Inflammatory macrophage treated with lipopolysaccharide for 4 hours (primary cell): ENCODE measurements around the gene STUB1.

Experiments
- DNase-seq: peaks from one replicate; pipeline ENCODE4 v3.0.0-alpha.2; 2020

STUB1 gene

GRCh38 chr16:645852-646678 lies 34.1 kb upstream of the STUB1 start:
- no peak for DNase-seq

DNA sequence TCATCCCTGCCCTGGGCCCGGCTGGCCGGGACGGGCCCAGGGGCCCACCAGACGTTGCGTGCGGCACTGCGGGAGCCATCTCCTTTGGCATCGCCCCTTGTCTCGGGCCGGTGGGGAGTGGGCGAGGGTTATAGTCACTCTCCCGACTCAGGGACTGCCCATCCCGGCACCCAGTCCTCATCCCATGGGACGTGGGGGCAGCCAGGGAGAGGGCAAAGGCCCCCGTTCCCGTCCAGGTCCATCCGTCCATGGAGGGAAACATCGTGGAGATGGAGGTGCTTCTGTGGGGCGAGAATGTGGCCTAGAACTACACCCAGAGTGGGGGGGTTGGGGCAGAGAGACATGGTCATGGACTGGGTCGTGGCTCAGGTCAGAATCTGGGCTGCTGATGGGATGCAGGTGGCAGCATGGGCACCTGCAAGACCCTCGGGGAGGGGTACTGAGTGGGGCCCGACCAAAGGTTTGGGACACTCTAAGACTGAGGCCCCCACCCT lies 33.5 kb upstream of the STUB1 start:
- DNase-seq, result no peak

DNA sequence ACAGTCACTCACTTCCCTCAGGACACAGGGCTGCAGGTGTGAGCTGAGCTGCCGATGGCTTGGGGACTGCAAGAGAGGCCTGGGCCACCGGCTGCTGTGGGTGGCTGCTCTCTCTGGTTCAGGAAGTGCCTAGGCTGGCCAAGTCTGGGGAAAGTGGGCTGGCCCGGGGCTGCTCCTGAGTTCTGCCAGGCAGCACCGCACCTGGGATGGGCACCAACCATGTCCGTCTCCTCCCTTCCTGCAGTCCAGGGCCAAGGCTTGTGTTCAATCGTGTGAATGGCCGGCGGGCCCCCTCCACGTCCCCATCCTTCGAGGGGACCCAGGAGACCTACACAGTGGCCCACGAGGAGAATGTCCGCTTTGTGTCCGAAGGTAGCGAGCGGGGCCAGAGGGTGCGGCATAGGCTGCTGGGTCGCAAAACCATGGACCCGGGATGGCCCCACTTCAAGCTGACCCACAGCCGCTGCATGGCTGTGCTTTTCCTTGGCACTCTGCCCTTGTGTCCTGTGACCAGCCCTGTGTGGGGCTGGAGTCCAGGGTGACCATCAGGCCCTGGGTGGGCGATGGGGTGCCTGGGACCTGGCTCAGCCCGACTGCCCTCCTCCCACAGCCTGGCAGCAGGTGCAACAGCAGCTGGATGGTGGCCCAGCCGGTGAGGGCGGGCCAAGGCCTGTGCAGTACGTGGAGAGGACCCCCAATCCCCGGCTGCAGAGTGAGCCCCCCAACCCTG lies 32.9 kb upstream of the STUB1 start:
- DNase-seq, result no peak

GRCh38 chr16:648071-648780 lies 32.0 kb upstream of the STUB1 start:
- DNase-seq, result peak; percentile 49

DNA sequence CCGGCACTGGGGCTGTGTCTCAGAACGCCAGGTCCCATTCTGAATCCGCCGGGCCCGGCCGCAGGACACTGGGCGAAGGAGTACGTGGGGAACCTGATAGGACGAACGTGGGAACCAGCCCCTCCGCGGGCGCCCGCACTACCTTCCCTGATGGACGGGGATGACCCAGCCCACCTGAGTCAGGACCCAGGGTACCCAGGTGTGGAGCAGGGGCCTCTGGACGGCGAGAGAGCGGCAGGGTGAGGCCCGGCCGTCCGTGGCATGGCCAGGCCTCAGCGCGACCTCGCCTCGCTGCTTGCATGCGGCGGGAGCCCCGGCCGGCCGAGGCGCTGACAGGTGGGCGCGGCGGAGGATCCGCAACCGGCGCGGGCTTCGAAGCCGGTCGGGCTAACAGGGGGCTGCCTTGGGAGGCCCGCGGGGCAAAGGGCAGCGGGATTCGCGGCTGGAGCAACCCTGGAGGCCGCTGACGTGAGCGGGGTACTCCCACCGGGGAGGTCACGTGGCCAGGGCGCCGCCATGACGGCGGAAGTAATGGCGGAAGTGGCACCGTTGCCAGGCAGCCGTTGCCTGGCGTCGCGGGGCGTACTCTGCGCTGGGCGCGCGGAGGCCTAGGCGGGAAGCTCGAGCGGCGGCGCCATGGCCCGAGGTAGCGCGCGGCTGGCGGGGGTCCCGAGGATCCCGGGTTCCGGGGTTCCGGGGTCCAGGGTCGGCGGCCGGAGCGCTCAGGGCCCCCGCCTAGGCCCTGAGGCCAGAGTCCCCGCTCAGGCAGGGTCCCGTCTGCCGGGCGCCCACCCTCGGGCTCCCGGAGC lies 31.2 kb upstream of the STUB1 start, which contains the start of gene WDR90:
Gene WDR90 (plus strand): TSS at position 585 of the 809 bp plus-strand sequence. CDS start 52 bp downstream, at position 637.
- peak; percentile 94 for DNase-seq

- DNase-seq, result no peak
Observed at GRCh38 chr16:649631-650030, 30.6 kb upstream of the STUB1 start.

- no peak for DNase-seq
Observed at GRCh38 chr16:651844-652243, 28.4 kb upstream of the STUB1 start.

DNA sequence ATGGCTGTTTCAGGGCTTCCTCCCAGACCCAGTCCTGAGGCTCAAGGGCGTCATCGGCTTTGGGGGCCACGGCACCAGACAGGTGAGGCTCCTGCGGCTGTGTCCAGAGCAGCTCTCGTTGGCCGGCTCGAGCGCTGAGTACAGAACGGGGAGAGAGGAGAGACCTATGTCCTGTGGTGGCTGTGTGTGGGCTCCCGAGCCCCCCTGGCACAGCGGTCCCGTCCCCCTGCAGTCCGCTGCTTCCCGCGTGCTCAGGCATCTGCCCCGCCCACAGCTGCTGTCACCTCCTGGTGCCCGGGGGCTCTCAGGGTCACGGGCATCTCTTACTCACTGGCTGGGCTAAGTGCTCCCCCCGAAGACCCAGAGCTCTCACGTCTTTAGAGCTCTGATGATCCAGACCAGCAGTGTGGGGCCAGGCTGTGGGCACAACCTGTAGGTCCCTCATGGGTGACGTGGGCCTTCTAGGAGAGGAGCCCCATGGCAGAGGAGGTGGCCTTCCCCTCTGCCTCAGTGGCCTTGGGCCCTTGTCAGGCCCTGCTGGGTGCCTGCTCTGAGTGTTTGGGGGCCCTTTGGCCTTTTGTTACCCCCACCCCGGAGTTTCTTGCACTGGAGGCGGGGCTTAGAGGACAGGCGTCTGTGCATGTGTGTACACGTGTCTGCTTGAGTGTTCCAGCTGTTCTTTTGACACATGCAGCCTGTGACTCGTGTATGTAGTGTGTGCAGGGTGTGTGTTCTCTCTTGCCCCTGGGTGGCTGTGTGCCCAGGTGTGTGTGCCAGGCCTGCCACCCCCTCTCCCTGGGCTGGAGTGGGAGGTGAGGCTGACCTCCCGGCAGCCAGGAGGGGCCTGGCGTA lies 27.5 kb upstream of the STUB1 start:
- no peak for DNase-seq

DNA sequence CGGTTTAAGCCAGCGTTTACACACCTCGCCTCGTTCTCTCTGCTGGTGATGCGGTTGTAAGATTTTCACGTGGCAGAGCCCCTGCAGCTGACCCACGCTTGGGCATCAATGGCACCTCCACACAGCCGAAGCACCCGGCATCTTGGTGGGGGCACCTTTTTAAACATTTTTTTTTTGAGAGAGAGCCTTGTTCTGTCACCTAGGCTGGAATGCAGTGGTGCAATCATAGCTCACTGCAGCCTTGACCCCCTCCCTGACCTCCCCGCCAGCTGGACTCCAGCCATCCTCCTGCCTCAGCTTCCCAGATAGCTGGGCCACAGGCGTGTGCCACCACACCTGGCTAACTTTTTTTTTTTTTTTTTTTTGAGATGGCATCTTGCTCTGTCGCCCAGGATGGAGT lies 26.2 kb upstream of the STUB1 start:
- no peak for DNase-seq

GRCh38 chr16:657487-657886 lies 22.7 kb upstream of the STUB1 start:
- DNase-seq, result no peak

DNA sequence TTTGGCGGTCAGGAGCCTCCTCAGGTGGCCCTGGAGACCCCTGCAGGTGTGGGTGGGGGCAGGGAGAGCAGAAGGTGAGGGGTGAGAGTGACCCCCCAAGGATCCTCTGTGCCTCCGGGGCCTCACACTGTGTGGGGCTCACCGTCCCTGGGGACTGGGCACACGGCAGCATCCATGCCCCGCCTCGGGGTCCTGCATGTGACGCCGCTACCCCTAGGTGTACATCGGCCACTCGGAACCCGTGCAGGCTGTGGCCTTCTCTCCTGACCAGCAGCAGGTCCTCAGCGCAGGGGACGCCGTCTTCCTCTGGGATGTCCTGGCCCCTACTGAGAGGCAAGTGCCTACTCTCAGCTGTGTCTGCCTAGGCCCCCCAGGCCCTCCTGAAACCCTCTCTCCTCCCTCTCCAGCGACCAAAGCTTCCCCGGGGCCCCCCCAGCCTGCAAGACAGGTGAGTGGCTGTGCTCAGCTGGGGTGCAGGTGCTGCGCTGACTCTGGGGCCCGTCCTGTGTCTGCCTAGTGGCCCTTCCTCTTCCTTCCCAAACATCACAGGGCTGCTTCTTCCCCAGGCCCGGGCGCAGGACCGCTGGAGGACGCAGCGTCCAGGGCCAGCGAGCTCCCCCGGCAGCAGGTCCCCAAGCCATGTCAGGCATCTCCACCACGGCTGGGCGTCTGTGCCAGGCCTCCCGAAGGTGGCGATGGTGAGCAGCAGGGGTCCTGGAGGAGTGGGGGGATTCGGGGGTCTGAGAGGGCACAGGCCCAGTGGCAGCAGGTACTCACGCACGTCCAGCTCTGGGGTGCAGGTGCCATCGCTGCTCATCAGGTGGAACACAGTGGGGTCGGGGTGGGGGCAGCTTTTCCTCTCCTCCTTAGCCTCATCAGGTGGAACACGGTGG lies 21.3 kb upstream of the STUB1 start:
- no peak for DNase-seq

- no peak for DNase-seq
Observed at GRCh38 chr16:659618-660017, 20.6 kb upstream of the STUB1 start.

DNA sequence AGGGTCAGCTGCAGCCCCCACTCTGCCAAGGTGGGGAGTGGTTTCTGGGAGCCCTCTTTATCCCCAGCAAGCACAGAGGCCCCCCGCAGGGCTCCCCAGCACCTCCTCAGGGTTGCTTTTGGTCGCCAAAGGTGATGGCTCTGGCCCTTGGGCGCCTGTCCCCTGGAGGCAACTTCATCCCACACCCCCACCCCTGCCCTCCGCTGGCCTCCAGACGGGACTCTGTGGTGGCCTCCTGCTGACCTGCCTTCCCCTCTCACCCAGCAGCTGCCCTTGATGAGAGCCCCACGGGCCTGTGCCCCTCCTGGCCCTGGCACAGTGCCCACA lies 20.1 kb upstream of the STUB1 start:
- no peak for DNase-seq

DNA sequence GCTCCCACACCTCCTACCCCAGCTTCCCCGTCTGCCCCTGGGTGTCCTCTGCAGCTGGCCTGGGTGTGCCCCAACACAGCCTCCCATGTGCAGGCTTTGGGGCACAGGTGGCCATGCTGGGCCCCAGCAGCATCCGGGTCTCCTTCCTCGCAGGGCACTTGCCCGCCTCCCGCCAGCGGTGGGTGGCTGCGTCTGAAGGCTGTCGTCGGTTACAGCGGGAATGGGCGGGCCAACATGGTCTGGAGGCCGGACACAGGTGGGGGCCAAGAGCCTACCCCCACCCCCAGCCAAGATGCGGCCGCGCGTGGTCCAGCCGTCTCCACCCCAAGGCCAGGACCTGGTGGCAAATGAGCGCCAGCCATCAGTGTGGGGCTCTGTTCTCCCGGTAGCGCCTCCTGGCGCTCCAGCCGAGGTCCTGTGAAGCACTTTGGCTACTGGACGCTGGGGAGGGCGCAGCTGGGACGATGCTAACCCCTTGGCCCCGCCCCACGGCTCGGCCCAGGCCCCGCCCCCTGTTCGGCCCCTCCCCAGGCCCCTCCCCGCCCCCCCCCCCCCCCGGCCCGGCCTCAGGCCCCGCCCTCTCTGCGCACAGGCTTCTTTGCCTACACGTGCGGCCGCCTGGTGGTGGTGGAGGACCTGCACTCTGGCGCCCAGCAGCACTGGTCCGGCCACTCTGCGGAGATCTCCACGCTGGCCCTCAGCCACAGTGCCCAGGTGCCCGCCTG lies 19.6 kb upstream of the STUB1 start:
- peak; percentile 93 for DNase-seq

DNA sequence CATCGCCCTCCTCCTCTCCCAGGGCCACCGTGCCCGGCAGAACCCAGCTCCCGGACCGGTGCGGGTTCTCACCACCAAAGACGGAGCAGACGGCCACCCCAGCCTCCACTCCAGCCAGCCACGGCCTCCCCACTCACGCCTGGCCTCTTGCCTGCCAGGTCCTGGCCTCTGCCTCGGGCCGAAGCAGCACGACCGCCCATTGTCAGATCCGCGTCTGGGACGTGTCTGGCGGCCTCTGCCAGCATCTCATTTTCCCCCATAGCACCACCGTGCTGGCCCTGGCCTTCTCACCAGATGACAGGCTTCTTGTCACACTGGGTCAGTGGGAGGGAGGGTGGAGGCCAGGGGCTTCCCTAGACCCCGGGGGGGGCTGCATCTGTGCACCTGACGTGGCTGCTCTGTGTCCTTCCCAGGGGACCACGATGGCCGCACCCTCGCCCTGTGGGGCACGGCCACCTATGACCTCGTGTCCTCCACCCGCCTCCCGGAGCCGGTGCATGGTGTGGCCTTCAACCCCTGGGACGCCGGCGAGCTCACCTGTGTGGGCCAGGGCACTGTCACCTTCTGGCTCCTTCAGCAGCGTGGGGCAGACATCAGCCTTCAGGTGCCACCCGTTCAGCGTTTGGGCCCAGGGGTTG lies 18.9 kb upstream of the STUB1 start:
- no peak for DNase-seq

GRCh38 chr16:662095-662494 lies 18.1 kb upstream of the STUB1 start:
- no peak for DNase-seq

GRCh38 chr16:662597-662996 lies 17.6 kb upstream of the STUB1 start:
- DNase-seq, result no peak

- DNase-seq, result no peak
Observed at GRCh38 chr16:666572-666971, 13.6 kb upstream of the STUB1 start.

- DNase-seq, result no peak
Observed at GRCh38 chr16:667113-667779, 13.0 kb upstream of the STUB1 start.
